K562 (cell line): Measurements from ENCODE around the gene AMBP. TPM values are rescaled to one million over a fixed set of nuclear protein-coding genes. Genes with fewer than 3 reads are reported as not detected.
A peak's percentile ranks its signal among the peaks of the same experiment; 100 is the strongest.

ENCODE experiments used
- ATAC-seq: fragments of 200-7000 bp; cut with Tn5 transposase; 3 replicates; pipeline ENCODE4 v1.9.1; 2020; ENCODE audit warnings: moderate library complexity
- BruUV-seq: library from RNA; stranded (reverse); fragments of 400-500 nt; replicated peaks from 2 replicates; lab custom pipeline; 2021; lab: Mats Ljungman, UMichigan
- CTCF ChIA-PET: fragments of 300-600 bp; formaldehyde crosslinking; extraction: SDS; loops from one replicate; lab custom pipeline; 2021; ENCODE audit warnings: low intra/inter-chr PET ratio; lab: Yijun Ruan, JAX
- POLR2A ChIA-PET: fragments of 300-600, 350-650 bp; sonication (Branson Sonifier 250); formaldehyde crosslinking; extraction: SDS; loops from one replicate; lab custom pipeline; 2021; ENCODE audit warnings: antibody characterized with exemption, inconsistent platforms; lab: Yijun Ruan, JAX
- DNase-seq, 4 experiments: peaks; one replicate each; pipeline versions ENCODE4 v3.0.0 to v3.0.0-alpha.2; 2011 to 2018; ENCODE audit warnings: low spot score in 3 of 4, mixed read lengths in 3 of 4; ENCODE audit errors: extremely low read depth in 1 of 4
- FAIRE-seq: peaks from 2 replicates; lab custom pipeline; 2011; peaks lifted over from hg19 to GRCh38; lab: Jason Lieb, UNC
- H2AFZ ChIP-seq: 2 replicates; pipeline ENCODE4 v1.6.0; 2011; ENCODE audit warnings: low read depth, low read length, control low read depth, inconsistent platforms
- H3K27ac ChIP-seq: fragments of 200-600 bp; 3 replicates; pipeline ENCODE4 v1.8.0; 2011; ENCODE audit warnings: low read depth, mild to moderate bottlenecking, control low read depth, inconsistent platforms, low read length, moderate library complexity, mixed read lengths; ENCODE audit errors: extremely low read depth
- H3K27me3 ChIP-seq, 2 experiments: fragments of 300-600 bp in 1 of 2; 2 replicates in 1 of 2; 3 replicates in 1 of 2; pipeline versions ENCODE4 v1.6.0 to v1.8.0; 2011; ENCODE audit warnings: inconsistent platforms in 2 of 2, low read length in 2 of 2, mild to moderate bottlenecking in 1 of 2, mixed read lengths in 1 of 2, moderate library complexity in 1 of 2; ENCODE audit not compliant: control insufficient read depth in 2 of 2, insufficient read depth in 2 of 2
- H3K36me3 ChIP-seq: fragments of 300-600 bp; 3 replicates; pipeline ENCODE4 v1.8.0; 2011; ENCODE audit warnings: mild to moderate bottlenecking, low read length, inconsistent platforms; ENCODE audit not compliant: control insufficient read depth, insufficient read depth
- H3K4me1 ChIP-seq, 2 experiments: fragments of 200-600 bp in 1 of 2; replicated peaks in 1 of 2; 2 replicates in 1 of 2; 3 replicates in 1 of 2; pipeline versions ENCODE4 v1.5.1 to v1.8.0; 2011; ENCODE audit warnings: inconsistent platforms in 2 of 2, low read length in 2 of 2, mild to moderate bottlenecking in 1 of 2, mixed read lengths in 1 of 2, moderate library complexity in 1 of 2; ENCODE audit not compliant: control insufficient read depth in 2 of 2, insufficient read depth in 2 of 2
- H3K4me2 ChIP-seq: 2 replicates; pipeline ENCODE4 v1.6.1; 2011; ENCODE audit warnings: low read length, control low read depth, inconsistent platforms, mixed read lengths; ENCODE audit not compliant: insufficient read depth
- H3K4me3 ChIP-seq: fragments of 200-600 bp; sonication (generic), shearing (Covaris generic); 2 replicates; pipeline ENCODE4 v1.5.1; 2016; ENCODE audit warnings: control low read depth, inconsistent platforms
- H3K79me2 ChIP-seq: fragments of 200-600 bp; 3 replicates; pipeline ENCODE4 v1.8.0; 2011; ENCODE audit warnings: low read length, inconsistent platforms; ENCODE audit not compliant: control insufficient read depth, insufficient read depth
- H3K9ac ChIP-seq, 2 experiments: 2 replicates each; pipeline versions ENCODE4 v1.6.0 to v1.6.1; 2011; ENCODE audit warnings: low read depth in 2 of 2, low read length in 2 of 2, control low read depth in 1 of 2, inconsistent platforms in 1 of 2, mild to moderate bottlenecking in 1 of 2, mixed read lengths in 1 of 2; ENCODE audit not compliant: insufficient read depth in 1 of 2
- H3K9me1 ChIP-seq: one replicate; pipeline ENCODE4 v1.6.0; 2011; ENCODE audit warnings: inconsistent platforms, mild to moderate bottlenecking, low read length, moderate library complexity; ENCODE audit not compliant: control insufficient read depth, insufficient read depth
- H3K9me3 ChIP-seq: replicated peaks from 2 replicates; pipeline ENCODE4 v1.5.1; 2011; ENCODE audit warnings: low read depth, low read length, inconsistent platforms; ENCODE audit not compliant: control insufficient read depth, insufficient read depth
- H4K20me1 ChIP-seq: replicated peaks from 2 replicates; pipeline ENCODE4 v1.6.1; 2011; ENCODE audit warnings: low read length, inconsistent platforms, mixed read lengths; ENCODE audit not compliant: control insufficient read depth, insufficient read depth
- CBFB ChIP-seq: sonication (generic); formaldehyde crosslinking; IDR thresholded peaks from 2 replicates; pipeline ENCODE4 v1.4.0; 2020; ENCODE audit warnings: mild to moderate bottlenecking, missing genetic modification reagents
- CBX8 ChIP-seq: fragments of 200-600 bp; sonication (generic); IDR thresholded peaks from 2 replicates; pipeline ENCODE4 v1.6.1; 2012; ENCODE audit warnings: borderline replicate concordance, mixed run types, low read depth, mild to moderate bottlenecking, moderate library complexity, mixed read lengths, low read length, control low read depth, inconsistent platforms; ENCODE audit not compliant: poor library complexity, severe bottlenecking; ENCODE audit errors: extremely low read depth
- NFIC ChIP-seq: fragments of 450-650 bp; IDR thresholded peaks from 2 replicates; pipeline ENCODE4 v1.6.1; 2017; ENCODE audit warnings: mild to moderate bottlenecking, inconsistent platforms
- PKNOX1 ChIP-seq: fragments of 450-650 bp; IDR thresholded peaks from 2 replicates; pipeline ENCODE4 v1.6.1; 2016
- RNF2 ChIP-seq: sonication (generic); IDR thresholded peaks from 2 replicates; pipeline ENCODE4 v1.6.1; 2016
- ZNF282 ChIP-seq: sonication (generic); formaldehyde crosslinking; IDR thresholded peaks from 2 replicates; pipeline ENCODE4 v1.8.1; 2023; ENCODE audit warnings: missing genetic modification reagents
- WGBS: fragments of 100-300 bp; shearing (Covaris generic); methylation state at CpG from one replicate; pipeline ENCODE4 v1.1.6; 2016; ENCODE audit warnings: low coverage, mixed read lengths; ENCODE audit not compliant: insufficient coverage; ENCODE audit errors: missing lambda C conversion rate; 5-methylcytosine and 5-hydroxymethylcytosine counted together
- in situ Hi-C: fragments of 300-500 bp; cut with MboI; formaldehyde crosslinking; loops from 4 replicates; pipeline ENCODE4 v1.15.0; 2018; ENCODE audit warnings: inconsistent platforms, mixed read lengths
- intact Hi-C: fragments of 100-400 bp; cut with micrococcal nuclease; formaldehyde crosslinking; loops from 2 replicates; pipeline ENCODE4 v1.14.2; 2022
- polyA plus RNA-seq, 8 experiments: library from polyadenylated mRNA; depleted of rRNA in 4 of 8; stranded (reverse) in 5 of 8; unstranded in 3 of 8; fragments of >200 nt; fragmentation: Nextera tagmentation in 2 of 8; fragmentation: Illumina TruSeq in 1 of 8; extraction: Ambion mirVana in 2 of 8; extraction: Trizol in 1 of 8; gene quantifications; 2 replicates each; pipeline versions ENCODE4 v1.2.1 to v1.2.3, GENCODE V29; 2011 to 2014; ENCODE audit warnings: inconsistent platforms in 1 of 8, missing spikeins in 1 of 8
- total RNA-seq, 7 experiments: library from RNA; depleted of rRNA in 6 of 7; stranded (reverse); fragments of >200 nt in 6 of 7; fragmentation: Illumina TruSeq in 2 of 7; extraction: Trizol in 2 of 7; gene quantifications; 2 replicates each; pipeline versions ENCODE4 v1.2.1 to v1.2.3, GENCODE V29; 2011 to 2021; ENCODE audit warnings: low replicate concordance in 1 of 7

Gene AMBP
- total and polyA plus RNA-seq, 9 of the 15 experiments (the other 6 are each of a cell fraction or from before 2014, with no cell fraction given), result 1.3 TPM; not detected in 8

DNA sequence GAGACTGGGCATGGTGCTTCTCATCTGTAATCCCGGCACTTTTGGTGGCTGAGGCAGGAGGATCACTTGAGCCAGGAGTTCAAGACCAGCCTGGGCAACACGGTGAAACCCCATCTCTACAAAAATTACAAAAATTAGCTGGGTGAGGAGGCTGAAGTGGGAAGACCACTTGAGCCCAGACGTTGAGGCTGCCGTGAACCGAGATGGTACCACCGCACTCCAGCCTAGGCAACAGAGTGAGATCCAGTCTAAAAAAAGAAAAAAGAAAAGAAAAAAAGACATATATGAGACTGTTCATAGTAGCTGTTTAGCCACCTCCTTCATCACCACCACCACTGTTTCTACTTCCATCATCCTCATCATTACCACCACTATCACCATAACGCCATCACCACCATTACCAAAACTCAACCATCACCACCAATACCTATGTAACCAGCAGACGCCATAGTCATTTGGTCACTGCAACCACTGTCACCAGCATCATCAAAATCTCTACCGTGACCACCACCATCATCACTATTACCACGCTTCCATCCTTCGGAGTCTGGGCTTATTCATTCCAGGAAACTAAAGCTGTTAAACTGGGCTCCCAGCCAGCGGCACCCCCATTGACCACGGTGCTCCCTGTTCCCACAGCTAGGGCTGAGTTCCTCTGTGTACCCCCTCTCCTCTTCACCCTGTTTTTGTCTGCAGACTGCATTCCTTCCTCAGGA, 29.3 kb upstream of the AMBP start:
- peak; percentile 43 for ATAC-seq
- POLR2A ChIA-PET, result interaction anchor here (0.5 to 0.8 kb wide), 2 partner anchors 19 to 176 kb away, joined by 3 read pairs; no protein-coding TSS in a partner anchor
- in situ Hi-C loops, result no loop called here

More for the DNA sequence above, 29.3 kb upstream of the AMBP start:
- peaks cover 0 to 14% of the 10 kb centered on the region in 2 experiments; a peak in 3 of 5 replicates for H3K27me3 ChIP-seq
- CTCF ChIA-PET, result interaction anchor here (2.1 kb wide), 1 partner anchor 183 kb away, joined by 13 read pairs; no protein-coding TSS in a partner anchor
- FAIRE-seq (no peak), DNase-seq (no peak)
- intact Hi-C loops, result loop anchor here (1.0 to 5.0 kb wide), 2 partner anchors 50 to 184 kb away; partner anchors contain the start of gene COL27A1
- no peaks in the 10 kb centered on the region for H3K79me2 ChIP-seq
- no peak overlapping the region; the same call in 1 of the 2 replicates for H3K4me2 ChIP-seq
- TF ChIP-seq PKNOX1 (no peak), CBX8 (no peak), CBFB (CRISPR knock-in tag) (0 out of 2 replicates have a peak, but pooled peaks have one; percentile 25), RNF2 (no peak), NFIC (peak; percentile 48), ZNF282 (CRISPR knock-in tag) (no peak)
- no peak overlapping the region for H2AFZ ChIP-seq
- H3K4me1 ChIP-seq, result peaks cover 0 to 4% of the 10 kb centered on the region in 2 experiments; a peak in 1 of 5 replicates
- no peak overlapping the region for H3K9ac ChIP-seq
- no peak overlapping the region for H3K4me3 ChIP-seq
- no TSS peak for BruUV-seq
- H3K9me3 ChIP-seq, result no peaks in the 10 kb centered on the region
- no peak overlapping the region for H3K27ac ChIP-seq
- 12% methylated on average over 10 of the region's 13 CpGs for WGBS
- H4K20me1 ChIP-seq, result peaks cover 10% of the 10 kb centered on the region; the same call in 1 of the 2 replicates
- no peaks in the 10 kb centered on the region for H3K36me3 ChIP-seq
- H3K9me1 ChIP-seq, result no peaks in the 10 kb centered on the region
